Thyroid gland (tissue), 4 donors: ENCODE results near the gene CD300C.

ENCODE experiments used
- POLR2A ChIP-seq, 2 donors: fragments of 450-650 bp; IDR thresholded peaks; one replicate each; pipeline ENCODE4 v1.6.1; 2017; ENCODE audit warnings: antibody characterized with exemption in 2 of 2, mild to moderate bottlenecking in 2 of 2, moderate library complexity in 1 of 2
- TF ChIP-seq, protein P1 (sequence below), 6 experiments: fragments of 200-600 bp in 3 of 6; fragments of 450-650 bp in 3 of 6; sonication (generic) in 3 of 6; IDR thresholded peaks; one replicate each; pipeline ENCODE4 v1.5.1; 2016 to 2019; ENCODE audit warnings: antibody characterized with exemption in 6 of 6, mild to moderate bottlenecking in 2 of 6, inconsistent platforms in 1 of 6, moderate library complexity in 1 of 6

DNA sequence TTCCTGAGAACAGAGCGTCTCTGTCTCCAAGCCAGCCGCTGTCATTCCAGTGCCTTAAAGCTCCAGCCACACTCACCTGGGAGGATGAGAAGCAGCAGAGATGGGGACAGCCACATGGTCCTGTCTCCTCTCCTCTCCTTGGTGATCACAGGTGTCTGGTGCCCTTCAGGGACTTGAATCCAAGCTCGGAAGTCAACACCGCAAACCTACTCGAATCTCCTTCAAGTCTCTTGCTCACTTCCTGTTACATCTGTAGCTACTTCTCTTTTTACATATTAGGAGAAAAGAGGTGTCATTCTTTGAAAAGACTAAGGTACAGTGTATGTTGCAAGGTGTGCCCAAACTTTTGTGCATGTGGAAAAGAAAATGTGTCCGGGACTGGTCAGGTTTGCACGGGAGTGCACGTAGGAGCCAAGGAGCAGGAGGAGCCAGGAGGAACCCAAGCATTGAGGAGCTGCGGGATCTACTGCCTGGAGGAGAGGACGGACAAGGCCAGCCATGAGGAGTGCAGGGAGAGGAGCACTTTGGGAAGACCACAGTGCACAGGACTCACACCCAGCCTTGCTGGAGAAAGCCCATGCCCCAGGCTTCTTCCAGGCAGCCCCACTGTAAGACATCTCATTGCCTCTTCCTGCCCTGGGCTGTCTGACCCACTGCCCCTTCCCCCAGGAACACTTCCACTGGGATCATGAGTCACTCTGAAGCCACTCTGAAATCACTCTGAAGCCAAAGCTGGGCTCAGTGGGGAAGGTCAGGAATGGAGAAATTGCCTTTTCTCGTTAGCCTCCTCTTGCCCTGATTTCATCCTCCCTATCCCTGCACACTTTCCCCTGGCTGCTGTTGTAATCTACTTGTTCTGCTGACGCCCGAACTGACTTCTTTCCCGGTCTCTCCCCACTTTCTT, 46.4 kb upstream of the CD300C start, which contains the start of gene CD300LD:
- TF ChIP-seq, protein P1, sequence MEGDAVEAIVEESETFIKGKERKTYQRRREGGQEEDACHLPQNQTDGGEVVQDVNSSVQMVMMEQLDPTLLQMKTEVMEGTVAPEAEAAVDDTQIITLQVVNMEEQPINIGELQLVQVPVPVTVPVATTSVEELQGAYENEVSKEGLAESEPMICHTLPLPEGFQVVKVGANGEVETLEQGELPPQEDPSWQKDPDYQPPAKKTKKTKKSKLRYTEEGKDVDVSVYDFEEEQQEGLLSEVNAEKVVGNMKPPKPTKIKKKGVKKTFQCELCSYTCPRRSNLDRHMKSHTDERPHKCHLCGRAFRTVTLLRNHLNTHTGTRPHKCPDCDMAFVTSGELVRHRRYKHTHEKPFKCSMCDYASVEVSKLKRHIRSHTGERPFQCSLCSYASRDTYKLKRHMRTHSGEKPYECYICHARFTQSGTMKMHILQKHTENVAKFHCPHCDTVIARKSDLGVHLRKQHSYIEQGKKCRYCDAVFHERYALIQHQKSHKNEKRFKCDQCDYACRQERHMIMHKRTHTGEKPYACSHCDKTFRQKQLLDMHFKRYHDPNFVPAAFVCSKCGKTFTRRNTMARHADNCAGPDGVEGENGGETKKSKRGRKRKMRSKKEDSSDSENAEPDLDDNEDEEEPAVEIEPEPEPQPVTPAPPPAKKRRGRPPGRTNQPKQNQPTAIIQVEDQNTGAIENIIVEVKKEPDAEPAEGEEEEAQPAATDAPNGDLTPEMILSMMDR (IDR thresholded peaks at IDR 0.05): no peak
- TF ChIP-seq POLR2A (IDR thresholded peaks at IDR 0.05): no peak
